ENCODE measurements around the gene GRK3.
"Not testable (repeated sequence)": the region's sequence is repeated elsewhere in the genome, so short reads cannot be mapped to it uniquely, and the experiment has no call there.

GRK3 gene

GRCh38 chr22:25574736-25575135 is 10.3 kb downstream of the GRK3 start:
- DNase-seq: no peak

GRCh38 chr22:25575674-25576392 is 11.4 kb downstream of the GRK3 start:
- DNase-seq: not testable (repeated sequence)

GRCh38 chr22:25581452-25581851 is 17.0 kb downstream of the GRK3 start:
- not testable (repeated sequence) for DNase-seq

- no peak for DNase-seq
Measured at GRCh38 chr22:25582946-25583345, 18.5 kb downstream of the GRK3 start.

- not testable (repeated sequence) for DNase-seq
Measured at GRCh38 chr22:25584993-25585392, 20.5 kb downstream of the GRK3 start.

- not testable (repeated sequence) for DNase-seq
Measured at GRCh38 chr22:25589664-25590063, 25.2 kb downstream of the GRK3 start.

- not testable (repeated sequence) for DNase-seq
Measured at GRCh38 chr22:25593323-25593722, 28.8 kb downstream of the GRK3 start.

GRCh38 chr22:25598609-25599008 is 34.1 kb downstream of the GRK3 start:
- DNase-seq: no peak

- no peak for DNase-seq
Measured at GRCh38 chr22:25602445-25602844, 38.0 kb downstream of the GRK3 start.

GRCh38 chr22:25602916-25603315 is 38.4 kb downstream of the GRK3 start:
- DNase-seq: no peak

- not testable (repeated sequence) for DNase-seq
Measured at GRCh38 chr22:25605146-25605545, 40.7 kb downstream of the GRK3 start.

- DNase-seq: not testable (repeated sequence)
Measured at GRCh38 chr22:25605565-25605964, 41.1 kb downstream of the GRK3 start.

- DNase-seq: not testable (repeated sequence)
Measured at GRCh38 chr22:25611284-25611683, 46.8 kb downstream of the GRK3 start.

- not testable (repeated sequence) for DNase-seq
Measured at GRCh38 chr22:25613131-25613530, 48.7 kb downstream of the GRK3 start.

- not testable (repeated sequence) for DNase-seq
Measured at GRCh38 chr22:25613558-25613957, 49.1 kb downstream of the GRK3 start.

GRCh38 chr22:25614791-25615190 is 50.3 kb downstream of the GRK3 start:
- not testable (repeated sequence) for DNase-seq

- no peak for DNase-seq
Measured at GRCh38 chr22:25621986-25622385, 57.5 kb downstream of the GRK3 start.

- no peak for DNase-seq
Measured at GRCh38 chr22:25623310-25623734, 58.8 kb downstream of the GRK3 start.

GRCh38 chr22:25623851-25624250 is 59.4 kb downstream of the GRK3 start:
- no peak for DNase-seq

GRCh38 chr22:25624476-25624875 is 60.0 kb downstream of the GRK3 start:
- DNase-seq: no peak

- not testable (repeated sequence) for DNase-seq
Measured at GRCh38 chr22:25625747-25626623, 61.5 kb downstream of the GRK3 start.

- no peak for DNase-seq
Measured at GRCh38 chr22:25626624-25626990, 62.1 kb downstream of the GRK3 start.

GRCh38 chr22:25627271-25627852 is 62.9 kb downstream of the GRK3 start:
- no peak for DNase-seq

- DNase-seq: no peak
Measured at GRCh38 chr22:25628494-25628893, 64.0 kb downstream of the GRK3 start.
